LoVo (cell line): ENCODE measurements around the gene PCSK4.
"Not testable (repeated sequence)": the region's sequence is repeated elsewhere in the genome, so short reads cannot be mapped to it uniquely, and the experiment has no call there.

Experiments
- DNase-seq: peaks from one replicate; pipeline ENCODE4 v3.0.0-alpha.2; 2016; ENCODE audit warnings: low spot score

PCSK4 gene

GRCh38 chr19:1490311-1491113 is at the start of gene PCSK4:
Gene PCSK4 (minus strand): TSS chr19:1490350. CDS start chr19:1490346, 4 bp downstream.
- peak; percentile 98 for DNase-seq

DNA sequence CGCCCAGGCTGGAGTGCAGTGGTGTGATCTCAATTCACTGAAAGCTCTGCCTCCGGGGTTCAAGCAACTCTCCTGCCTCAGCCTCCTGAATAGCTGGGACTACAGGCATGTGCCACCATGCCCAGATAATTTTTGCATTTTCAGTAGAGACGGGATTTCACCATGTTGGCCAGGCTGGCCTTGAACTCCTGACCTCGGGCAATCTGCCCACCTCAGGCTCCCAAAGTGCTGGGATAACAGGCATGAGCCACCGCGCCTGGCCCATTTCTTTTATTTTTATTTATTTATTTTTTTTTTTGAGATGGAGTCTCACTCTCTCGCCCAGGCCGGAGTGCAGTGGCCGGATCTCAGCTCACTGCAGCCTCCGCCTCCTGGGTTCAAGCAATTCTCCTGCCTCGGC is 49.6 kb upstream of the PCSK4 start:
- not testable (repeated sequence) for DNase-seq

GRCh38 chr19:1538978-1539377 is 48.8 kb upstream of the PCSK4 start:
- no peak for DNase-seq

- not testable (repeated sequence) for DNase-seq
These were observed 45.5 kb upstream of the PCSK4 start for GRCh38 chr19:1535699-1536098.

- no peak for DNase-seq
These were observed 44.8 kb upstream of the PCSK4 start for GRCh38 chr19:1534972-1535371.

GRCh38 chr19:1533510-1534150 is 43.5 kb upstream of the PCSK4 start:
- no peak for DNase-seq

DNA sequence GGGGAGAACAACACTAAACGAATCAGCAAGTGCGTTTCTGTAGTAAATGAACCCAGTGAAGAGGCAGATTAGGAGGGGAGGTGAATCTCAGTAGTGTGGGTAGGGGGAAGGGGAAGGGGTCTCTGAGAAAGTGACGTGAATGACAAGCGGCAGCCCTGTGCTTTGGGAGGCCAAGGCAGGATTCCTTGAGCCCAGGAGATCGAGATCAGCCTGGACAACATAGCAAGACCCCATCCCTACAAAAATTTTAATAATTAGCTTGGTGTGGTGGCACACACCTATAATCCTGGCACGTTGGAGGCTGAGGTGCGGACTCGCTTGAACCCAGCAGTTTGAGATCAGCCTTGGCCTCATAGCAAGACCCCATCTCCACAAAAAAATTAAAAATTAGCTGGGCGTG is 41.9 kb upstream of the PCSK4 start:
- DNase-seq, result no peak

GRCh38 chr19:1531587-1531986 is 41.4 kb upstream of the PCSK4 start:
- DNase-seq, result no peak

- DNase-seq, result not testable (repeated sequence)
These were observed 40.7 kb upstream of the PCSK4 start for GRCh38 chr19:1530856-1531255.

GRCh38 chr19:1529430-1529816 is 39.3 kb upstream of the PCSK4 start:
- DNase-seq, result no peak

GRCh38 chr19:1528596-1529429 is 38.7 kb upstream of the PCSK4 start:
- no peak for DNase-seq

- no peak for DNase-seq
These were observed 37.6 kb upstream of the PCSK4 start for GRCh38 chr19:1527650-1528309.

- DNase-seq, result no peak
These were observed 37.0 kb upstream of the PCSK4 start for GRCh38 chr19:1526979-1527649.

DNA sequence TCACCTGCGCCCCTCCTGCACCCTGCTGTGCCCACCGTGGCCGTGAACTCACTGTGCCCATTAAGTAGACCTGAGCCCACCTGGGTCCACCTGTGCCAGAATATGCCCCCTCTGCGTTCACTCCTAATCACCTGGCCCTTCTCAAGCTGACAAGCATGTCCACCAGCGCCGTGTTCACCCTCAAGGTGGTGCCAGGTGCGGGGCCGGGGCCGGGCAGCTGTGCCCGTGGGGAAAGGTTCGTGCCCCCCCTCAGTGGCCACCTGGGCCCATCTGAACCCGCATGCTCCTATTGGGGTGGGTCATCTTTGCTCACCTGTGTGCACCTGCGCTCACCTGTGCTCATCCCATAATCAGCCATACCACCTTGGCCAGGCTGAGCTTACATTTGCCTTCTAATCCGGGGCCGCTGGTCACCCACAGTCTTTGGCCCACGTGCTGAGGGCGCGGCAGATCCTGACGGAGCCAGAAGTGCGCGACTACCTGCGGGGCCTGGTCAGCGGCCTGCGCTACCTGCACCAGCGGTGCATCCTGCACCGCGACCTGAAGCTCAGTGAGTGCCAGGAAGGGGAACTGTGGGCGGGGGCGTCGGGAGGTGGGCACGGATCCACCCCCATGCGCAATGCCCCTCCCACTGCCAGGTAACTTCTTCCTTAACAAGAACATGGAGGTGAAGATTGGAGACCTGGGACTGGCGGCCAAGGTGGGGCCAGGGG is 36.1 kb upstream of the PCSK4 start:
- DNase-seq, result no peak

GRCh38 chr19:1525343-1525742 is 35.2 kb upstream of the PCSK4 start:
- DNase-seq, result no peak

GRCh38 chr19:1524972-1525325 is 34.8 kb upstream of the PCSK4 start:
- DNase-seq, result no peak

DNA sequence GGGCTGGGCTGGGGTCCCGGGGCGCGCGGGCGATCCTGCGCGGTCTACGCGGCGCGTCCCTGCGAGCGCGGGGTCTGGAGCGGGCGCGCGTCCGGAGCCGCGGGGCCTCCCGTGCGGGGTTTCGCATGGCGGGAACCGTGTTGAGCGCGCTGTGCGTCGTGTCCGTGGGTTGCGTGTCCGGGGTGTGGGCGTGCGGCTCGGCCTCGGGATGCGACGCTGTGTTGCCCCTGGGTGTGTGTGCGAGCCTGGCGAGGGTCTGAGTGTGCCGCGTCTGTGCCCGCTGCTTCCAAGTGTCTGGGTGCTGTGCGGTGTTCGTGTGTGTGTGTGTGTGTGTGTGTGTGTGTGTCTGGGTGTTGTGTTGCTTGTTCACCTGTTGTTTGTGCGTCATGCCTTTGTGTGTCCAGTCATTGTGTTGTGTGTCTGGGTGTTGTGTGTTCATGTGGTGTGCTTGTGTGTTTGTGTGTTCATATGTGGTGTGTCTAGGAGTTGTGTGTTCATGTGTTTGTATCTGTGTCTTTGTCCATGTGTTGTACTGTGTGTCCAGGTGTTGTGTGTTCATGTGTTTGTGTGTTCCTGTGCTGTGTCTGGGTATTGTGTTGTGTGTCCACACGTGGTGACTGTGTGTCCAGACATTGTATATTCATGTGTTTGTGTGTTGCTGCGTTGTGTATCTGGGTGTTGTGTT is 34.3 kb upstream of the PCSK4 start:
- DNase-seq, result no peak

GRCh38 chr19:1523412-1524286 is 33.5 kb upstream of the PCSK4 start, which contains the start of gene PLK5:
Gene PLK5 (plus strand): TSS chr19:1524077. CDS start chr19:1526997, 2,920 bp downstream.
- DNase-seq, result no peak

- DNase-seq, result no peak
These were observed 32.7 kb upstream of the PCSK4 start for GRCh38 chr19:1522838-1523237.
